Spleen (tissue), 7 donors: ENCODE data around the gene TMEM131L.
"Not testable (repeated sequence)": the region's sequence is repeated elsewhere in the genome, so short reads cannot be mapped to it uniquely, and the experiment has no call there.

Experiments used
- CTCF ChIP-seq, 11 experiments: fragments of 200-600 bp in 7 of 11; fragments of 450-650 bp in 4 of 11; sonication (generic) in 4 of 11; IDR thresholded peaks in 8 of 11; conservative IDR thresholded peaks in 3 of 11; 1 replicate in 7 of 11; 2 replicates in 4 of 11; pipeline versions ENCODE4 v1.4.0 to v1.8.0; 2016 to 2021; ENCODE audit warnings: antibody characterized with exemption in 11 of 11, inconsistent platforms in 4 of 11, mild to moderate bottlenecking in 1 of 11
- POLR2A ChIP-seq, 3 donors: fragments of 450-650 bp; IDR thresholded peaks; one replicate each; pipeline ENCODE4 v1.5.1; 2017; ENCODE audit warnings: antibody characterized with exemption in 3 of 3, mild to moderate bottlenecking in 1 of 3
- POLR2AphosphoS5 ChIP-seq, 3 donors: sonication (generic); formaldehyde crosslinking; IDR thresholded peaks; one replicate each; pipeline ENCODE4 v1.5.1; 2017; ENCODE audit warnings: antibody characterized with exemption in 3 of 3
- donor health status: DM: no; HTN: no; CAD: no; lungs with moderate emphysema.
- donor health status: DM: no; HTN: no; CAD: no.
- donor health status: DM: no; HTN: no; CAD: no.

- TF ChIP-seq CTCF (IDR thresholded peaks at IDR 0.05 in 8 of 11, conservative IDR thresholded peaks at IDR 0.05 in 3 of 11); POLR2A (IDR thresholded peaks at IDR 0.05); POLR2AphosphoS5 (IDR thresholded peaks at IDR 0.05): not testable (repeated sequence)
These were observed 49.7 kb upstream of the TMEM131L start for GRCh38 chr4:153416456-153416855.
